Gastrocnemius medialis (tissue), 4 donors: ENCODE measurements around the gene CPXM2. TPM values are rescaled to one million over a fixed set of nuclear protein-coding genes. Genes with fewer than 3 reads are reported as not detected.

Experiments
- ATAC-seq, 2 donors: fragments of 150-250 bp; one replicate each; pipeline ENCODE4 v1.9.1; 2016
- DNase-seq, 2 donors: peaks; one replicate each; pipeline ENCODE4 v3.0.0-alpha.2; 2019
- H3K27ac ChIP-seq, 4 donors: fragments of 200-600 bp; sonication (generic); 1 replicate in 1 of 4; 2 replicates in 3 of 4; pipeline ENCODE4 v1.5.1; 2016 to 2018; ENCODE audit warnings: mild to moderate bottlenecking in 2 of 4, moderate library complexity in 1 of 4
- H3K27me3 ChIP-seq, 3 donors: fragments of 200-600 bp; sonication (generic) in 2 of 3; 1 replicate in 1 of 3; 2 replicates in 2 of 3; pipeline versions ENCODE4 v1.5.1 to v1.6.0; 2016 to 2019; ENCODE audit warnings: mild to moderate bottlenecking in 1 of 3, moderate library complexity in 1 of 3
- H3K36me3 ChIP-seq, 2 donors: fragments of 200-600 bp; sonication (generic) in 1 of 2; one replicate each; pipeline ENCODE4 v1.5.1; 2017 to 2018
- H3K4me1 ChIP-seq, 2 donors: fragments of 200-600 bp; sonication (generic) in 1 of 2; one replicate each; pipeline ENCODE4 v1.5.1; 2016 to 2017; ENCODE audit warnings: mild to moderate bottlenecking in 2 of 2
- H3K4me3 ChIP-seq, 4 donors: fragments of 200-600 bp; sonication (generic) in 3 of 4; 1 replicate in 1 of 4; 2 replicates in 3 of 4; pipeline ENCODE4 v1.5.1; 2016 to 2019; ENCODE audit warnings: mild to moderate bottlenecking in 2 of 4
- H3K9me3 ChIP-seq, 3 donors: fragments of 200-600 bp; sonication (generic) in 2 of 3; 1 replicate in 1 of 3; 2 replicates in 2 of 3; pipeline ENCODE4 v1.5.1; 2016 to 2019
- CTCF ChIP-seq, 5 experiments: fragments of 450-650 bp in 3 of 5; fragments of 200-600 bp in 2 of 5; sonication (generic) in 2 of 5; IDR thresholded peaks in 4 of 5; conservative IDR thresholded peaks in 1 of 5; 1 replicate in 4 of 5; 2 replicates in 1 of 5; pipeline ENCODE4 v1.5.1; 2016 to 2019; ENCODE audit warnings: antibody characterized with exemption in 5 of 5, mild to moderate bottlenecking in 3 of 5, moderate library complexity in 3 of 5
- POLR2A ChIP-seq, 2 donors: fragments of 450-650 bp; IDR thresholded peaks; one replicate each; pipeline ENCODE4 v1.6.1; 2017; ENCODE audit warnings: antibody characterized with exemption in 2 of 2, mild to moderate bottlenecking in 2 of 2, moderate library complexity in 2 of 2
- in situ Hi-C, 4 donors: fragments of 200-750 bp; cut with MboI; loops; one replicate each; pipeline versions ENCODE4 v1.15.0 to v1.8.0; 2017; ENCODE audit warnings: low sequenced_read_pairs in 4 of 4
- intact Hi-C: fragments of 100-400 bp; cut with DNase I; formaldehyde crosslinking; loops from one replicate; pipeline ENCODE4 v1.15.1; 2023; ENCODE audit warnings: low total_unique reads
- total RNA-seq, 4 donors: library from RNA; depleted of rRNA; stranded (reverse); fragments of >200 nt; gene quantifications; one replicate each; pipeline versions ENCODE4 v1.1.0 to v1.2.3, GENCODE V29; 2016

Gene CPXM2
- total RNA-seq, 4 donors from 2014 or later = 0.63 to 4.1 (median 1.9) TPM

GRCh38 chr10:123798856-123799255 is 92.8 kb downstream of the CPXM2 start:
- DNase-seq = no peak
- TF ChIP-seq CTCF (IDR thresholded peaks at IDR 0.05 in 4 of 5, conservative IDR thresholded peaks at IDR 0.05 in 1 of 5) (no peak), POLR2A (IDR thresholded peaks at IDR 0.05) (no peak)
- Histone ChIP-seq H3K27me3 (no peaks in the 10 kb centered on the region), H3K4me1 (no peaks in the 10 kb centered on the region), H3K4me3 (no peak overlapping the region), H3K36me3 (no peaks in the 10 kb centered on the region), H3K27ac (no peak overlapping the region), H3K9me3 (no peaks in the 10 kb centered on the region)
- no peak for ATAC-seq
- intact Hi-C loops (no loop called here), in situ Hi-C loops (no loop called here)

GRCh38 chr10:123797813-123798212 is 93.8 kb downstream of the CPXM2 start:
- in situ Hi-C loops (no loop called here), intact Hi-C loops (no loop called here)
- no peaks in the 10 kb centered on the region for H3K36me3 ChIP-seq
- no peak overlapping the region for H3K4me3 ChIP-seq
- ATAC-seq (no peak), DNase-seq (no peak)
- H3K4me1 ChIP-seq = no peaks in the 10 kb centered on the region
- H3K27ac ChIP-seq = no peak overlapping the region
- no peaks in the 10 kb centered on the region for H3K27me3 ChIP-seq
- TF ChIP-seq POLR2A (IDR thresholded peaks at IDR 0.05) (no peak), CTCF (IDR thresholded peaks at IDR 0.05 in 4 of 5, conservative IDR thresholded peaks at IDR 0.05 in 1 of 5) (no peak)
- no peaks in the 10 kb centered on the region for H3K9me3 ChIP-seq

- intact Hi-C loops = no loop called here
- Histone ChIP-seq H3K27me3 (no peaks in the 10 kb centered on the region), H3K36me3 (no peaks in the 10 kb centered on the region), H3K27ac (no peak overlapping the region), H3K4me1 (no peaks in the 10 kb centered on the region), H3K4me3 (no peak overlapping the region), H3K9me3 (no peaks in the 10 kb centered on the region)
- DNase-seq = no peak
- in situ Hi-C loops = no loop called here
- TF ChIP-seq CTCF (IDR thresholded peaks at IDR 0.05 in 4 of 5, conservative IDR thresholded peaks at IDR 0.05 in 1 of 5) (no peak), POLR2A (IDR thresholded peaks at IDR 0.05) (no peak)
- ATAC-seq = no peak
These were observed 94.9 kb downstream of the CPXM2 start for GRCh38 chr10:123796736-123797135.

GRCh38 chr10:123795846-123796590 is 95.6 kb downstream of the CPXM2 start:
- H3K4me1 ChIP-seq = no peaks in the 10 kb centered on the region
- H3K27ac ChIP-seq = no peak overlapping the region
- ATAC-seq (no peak), DNase-seq (no peak)
- in situ Hi-C loops = no loop called here
- no peaks in the 10 kb centered on the region for H3K27me3 ChIP-seq
- H3K4me3 ChIP-seq = no peak overlapping the region
- intact Hi-C loops = no loop called here
- TF ChIP-seq CTCF (IDR thresholded peaks at IDR 0.05 in 4 of 5, conservative IDR thresholded peaks at IDR 0.05 in 1 of 5) (no peak), POLR2A (IDR thresholded peaks at IDR 0.05) (no peak)
- no peaks in the 10 kb centered on the region for H3K9me3 ChIP-seq
- no peaks in the 10 kb centered on the region for H3K36me3 ChIP-seq
